SJSA1 (cell line): ENCODE measurements around the gene PTPRD. TPM values are rescaled to one million over a fixed set of nuclear protein-coding genes. Genes with fewer than 3 reads are reported as not detected.

ENCODE experiments used
- DNase-seq, 2 experiments: peaks; one replicate each; pipeline ENCODE4 v3.0.0-alpha.2; 2015 to 2020; ENCODE audit warnings: low spot score in 2 of 2, low read depth in 1 of 2
- H3K27ac ChIP-seq: fragments of 250-450 bp; sonication (Bioruptor Pico); 2 replicates; pipeline ENCODE4 v1.5.1; 2020; ENCODE audit warnings: mild to moderate bottlenecking, moderate library complexity
- H3K27me3 ChIP-seq: fragments of 250-450 bp; sonication (Bioruptor Pico); replicated peaks from 2 replicates; pipeline ENCODE4 v1.5.1; 2020; ENCODE audit warnings: mild to moderate bottlenecking, moderate library complexity
- H3K36me3 ChIP-seq: fragments of 250-450 bp; sonication (Bioruptor Pico); 2 replicates; pipeline ENCODE4 v1.5.1; 2020; ENCODE audit warnings: mild to moderate bottlenecking
- H3K4me1 ChIP-seq: fragments of 250-450 bp; sonication (Bioruptor Pico); replicated peaks from 2 replicates; pipeline ENCODE4 v1.6.1; 2021; ENCODE audit warnings: mild to moderate bottlenecking
- H3K4me3 ChIP-seq: fragments of 250-450 bp; sonication (Bioruptor Pico); 2 replicates; pipeline ENCODE4 v1.5.1; 2020; ENCODE audit warnings: mild to moderate bottlenecking
- H3K9me3 ChIP-seq: fragments of 250-450 bp; sonication (Bioruptor Pico); replicated peaks from 2 replicates; pipeline ENCODE4 v1.5.1; 2020; ENCODE audit warnings: mild to moderate bottlenecking
- total RNA-seq: library from RNA; depleted of rRNA; stranded (reverse); fragments of >200 nt; shearing (Covaris generic); gene quantifications from 2 replicates; pipeline ENCODE4 v1.2.3, GENCODE V29; 2014

The PTPRD gene
- total RNA-seq, 1 experiment from 2014 or later: not detected

GRCh38 chr9:9764821-9765220 is 848.0 kb downstream of the PTPRD start:
- no peaks in the 10 kb centered on the region for H3K4me1 ChIP-seq
- no peaks in the 10 kb centered on the region for H3K9me3 ChIP-seq
- H3K27me3 ChIP-seq: no peaks in the 10 kb centered on the region
- H3K27ac ChIP-seq: no peak overlapping the region
- H3K36me3 ChIP-seq: no peaks in the 10 kb centered on the region
- H3K4me3 ChIP-seq: no peak overlapping the region
- DNase-seq: no peak

GRCh38 chr9:9754186-9754585 is 858.6 kb downstream of the PTPRD start:
- no peaks in the 10 kb centered on the region for H3K27me3 ChIP-seq
- no peaks in the 10 kb centered on the region for H3K9me3 ChIP-seq
- H3K36me3 ChIP-seq: no peaks in the 10 kb centered on the region
- peak in 1 of 2 experiments; percentile 1 for DNase-seq
- no peak overlapping the region for H3K4me3 ChIP-seq
- no peak overlapping the region for H3K27ac ChIP-seq
- peaks cover 6% of the 10 kb centered on the region for H3K4me1 ChIP-seq

- Histone ChIP-seq H3K27ac (no peak overlapping the region), H3K27me3 (no peaks in the 10 kb centered on the region), H3K4me3 (no peak overlapping the region), H3K36me3 (no peaks in the 10 kb centered on the region), H3K4me1 (peaks cover 10% of the 10 kb centered on the region), H3K9me3 (no peaks in the 10 kb centered on the region)
- no peak for DNase-seq
Measured at GRCh38 chr9:9753266-9753665, 859.5 kb downstream of the PTPRD start.

DNA sequence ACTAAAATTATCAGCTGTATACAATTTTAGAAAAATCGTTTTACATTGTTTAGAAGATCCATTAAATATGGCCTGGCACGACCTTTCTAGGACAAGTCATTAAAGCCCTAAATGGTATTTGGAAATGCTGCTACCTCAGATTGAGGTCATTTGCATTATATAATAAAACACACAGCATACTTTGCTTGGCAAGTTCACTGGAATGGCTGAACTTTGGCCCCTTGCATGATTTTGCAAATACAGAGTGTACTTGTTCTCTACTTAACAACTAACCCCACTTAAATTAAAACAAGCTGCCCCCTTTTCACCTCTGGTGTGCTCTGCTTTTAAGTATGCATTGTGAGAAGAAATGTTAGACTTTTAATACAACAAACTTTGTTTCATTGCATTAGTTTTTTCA is 860.1 kb downstream of the PTPRD start:
- no peak overlapping the region for H3K4me3 ChIP-seq
- no peak overlapping the region for H3K27ac ChIP-seq
- no peaks in the 10 kb centered on the region for H3K27me3 ChIP-seq
- H3K4me1 ChIP-seq: peaks cover 13% of the 10 kb centered on the region
- H3K9me3 ChIP-seq: no peaks in the 10 kb centered on the region
- no peaks in the 10 kb centered on the region for H3K36me3 ChIP-seq
- no peak for DNase-seq

DNA sequence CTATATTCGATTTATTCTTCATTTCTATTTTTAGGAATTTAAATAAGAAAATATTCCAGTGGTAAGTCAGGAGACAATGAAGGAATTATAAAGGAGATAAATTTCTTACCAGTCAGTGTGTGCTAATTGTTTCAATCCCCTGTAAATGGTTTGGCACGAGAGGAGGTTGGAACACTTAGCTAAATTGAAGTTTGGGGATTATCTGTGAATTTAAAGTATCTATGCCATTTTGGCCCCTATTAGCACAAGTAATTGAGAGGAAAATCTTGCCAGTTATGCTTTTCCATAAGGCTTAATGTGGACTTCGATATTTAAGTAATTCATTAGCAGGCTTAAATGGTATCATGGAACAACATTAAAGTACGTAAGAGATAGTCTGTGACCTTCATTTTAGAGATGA is 860.8 kb downstream of the PTPRD start:
- H3K4me1 ChIP-seq: peaks cover 16% of the 10 kb centered on the region
- no peaks in the 10 kb centered on the region for H3K27me3 ChIP-seq
- H3K36me3 ChIP-seq: no peaks in the 10 kb centered on the region
- H3K9me3 ChIP-seq: no peaks in the 10 kb centered on the region
- no peak overlapping the region for H3K27ac ChIP-seq
- no peak overlapping the region for H3K4me3 ChIP-seq
- DNase-seq: no peak

- Histone ChIP-seq H3K27ac (no peak overlapping the region), H3K36me3 (no peaks in the 10 kb centered on the region), H3K9me3 (no peaks in the 10 kb centered on the region), H3K4me3 (no peak overlapping the region), H3K27me3 (no peaks in the 10 kb centered on the region), H3K4me1 (peaks cover 16% of the 10 kb centered on the region)
- DNase-seq: no peak
Measured at GRCh38 chr9:9750719-9751118, 862.1 kb downstream of the PTPRD start.

DNA sequence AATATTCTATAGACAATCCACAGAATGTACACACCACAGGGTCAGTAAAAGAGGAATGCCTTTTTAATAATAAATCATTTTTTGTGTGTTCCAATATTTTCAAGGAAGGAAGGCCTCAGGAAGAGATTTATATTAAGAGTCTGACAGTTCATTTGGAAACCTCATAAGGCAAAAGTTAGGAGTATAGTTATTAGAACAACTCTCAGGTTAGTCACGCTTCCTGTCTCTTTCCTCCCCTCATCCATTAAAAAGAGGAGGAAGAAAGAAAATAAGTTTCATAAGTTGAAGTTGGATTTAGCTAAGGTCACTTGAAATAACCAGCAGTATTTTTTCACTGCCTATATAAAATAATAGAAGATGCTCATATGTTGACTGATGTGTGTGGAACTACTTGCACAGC is 863.2 kb downstream of the PTPRD start:
- Histone ChIP-seq H3K4me3 (no peak overlapping the region), H3K36me3 (no peaks in the 10 kb centered on the region), H3K27me3 (no peaks in the 10 kb centered on the region), H3K9me3 (no peaks in the 10 kb centered on the region), H3K27ac (no peak overlapping the region), H3K4me1 (peaks cover 16% of the 10 kb centered on the region)
- DNase-seq: no peak

DNA sequence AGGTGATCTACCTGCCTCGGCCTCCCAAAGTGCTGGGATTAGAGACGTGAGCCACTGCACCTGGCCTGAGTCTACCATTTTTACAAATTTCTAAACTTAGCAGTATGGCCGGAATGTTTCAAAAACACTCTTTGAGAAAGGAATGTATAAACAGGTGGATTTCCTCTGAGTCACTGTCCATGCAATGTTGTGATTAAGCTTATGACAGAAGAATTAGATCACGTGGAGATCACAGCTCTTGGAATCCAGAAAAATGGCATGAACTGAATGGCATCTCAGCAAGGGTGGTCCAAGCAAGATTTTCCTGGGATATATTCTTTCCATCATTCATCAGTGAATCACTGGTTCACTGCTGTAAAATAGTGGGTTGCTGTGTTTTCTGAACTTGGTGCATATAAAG is 865.0 kb downstream of the PTPRD start:
- Histone ChIP-seq H3K27me3 (no peaks in the 10 kb centered on the region), H3K27ac (no peak overlapping the region), H3K4me1 (peaks cover 10% of the 10 kb centered on the region), H3K4me3 (no peak overlapping the region), H3K9me3 (no peaks in the 10 kb centered on the region), H3K36me3 (no peaks in the 10 kb centered on the region)
- peak; percentile 25 to 34 for DNase-seq

DNA sequence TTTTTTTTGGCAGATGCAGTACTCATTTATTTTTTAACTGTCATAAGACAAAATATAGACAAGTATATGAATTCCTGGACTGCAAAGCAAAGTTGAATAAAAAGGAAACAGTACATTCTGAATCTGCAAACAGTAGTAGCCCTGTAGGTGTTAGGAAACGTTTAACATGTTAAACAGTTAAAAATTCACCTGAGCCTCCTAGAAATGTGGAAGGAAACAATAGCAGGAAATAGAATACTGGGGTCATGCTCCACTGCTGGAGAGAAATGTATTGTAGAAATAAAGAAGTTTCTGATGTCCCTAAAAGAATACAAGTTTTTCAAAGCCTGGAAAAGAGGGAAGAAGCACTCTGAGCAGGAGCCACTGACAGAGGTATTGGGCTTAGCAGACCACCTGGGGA is 866.0 kb downstream of the PTPRD start:
- H3K4me3 ChIP-seq: no peak overlapping the region
- no peaks in the 10 kb centered on the region for H3K27me3 ChIP-seq
- H3K4me1 ChIP-seq: peaks cover 10% of the 10 kb centered on the region
- no peaks in the 10 kb centered on the region for H3K36me3 ChIP-seq
- no peaks in the 10 kb centered on the region for H3K9me3 ChIP-seq
- no peak overlapping the region for H3K27ac ChIP-seq
- DNase-seq: no peak

DNA sequence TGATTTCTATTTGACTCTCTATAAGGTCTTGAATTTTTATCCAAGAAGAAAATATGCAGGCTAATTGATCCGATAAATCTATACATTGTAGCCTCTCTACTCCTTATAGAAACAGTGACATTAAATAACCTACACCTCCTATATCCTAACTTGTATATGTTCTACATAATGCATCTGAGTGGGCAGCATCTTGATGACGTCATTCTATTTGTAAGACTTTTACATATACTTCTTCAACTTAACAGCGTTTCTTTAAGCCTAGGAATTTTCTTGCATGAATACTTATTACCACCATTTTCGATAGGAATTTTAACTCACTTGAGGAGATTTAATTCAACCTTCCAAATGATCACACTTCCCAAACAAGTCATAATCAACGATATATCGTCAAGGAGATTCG is 869.0 kb downstream of the PTPRD start:
- H3K4me1 ChIP-seq: peaks cover 10% of the 10 kb centered on the region
- no peak for DNase-seq

GRCh38 chr9:9730174-9730573 is 882.6 kb downstream of the PTPRD start:
- no peak for DNase-seq
- Histone ChIP-seq H3K27ac (no peak overlapping the region), H3K36me3 (no peaks in the 10 kb centered on the region), H3K27me3 (no peaks in the 10 kb centered on the region), H3K4me1 (no peaks in the 10 kb centered on the region), H3K4me3 (no peak overlapping the region), H3K9me3 (no peaks in the 10 kb centered on the region)

More for the DNA sequence above, 869.0 kb downstream of the PTPRD start:
- no peaks in the 10 kb centered on the region for H3K36me3 ChIP-seq
- H3K9me3 ChIP-seq: no peaks in the 10 kb centered on the region
- no peak overlapping the region for H3K27ac ChIP-seq
- no peak overlapping the region for H3K4me3 ChIP-seq
- no peaks in the 10 kb centered on the region for H3K27me3 ChIP-seq

GRCh38 chr9:9729082-9729481 is 883.7 kb downstream of the PTPRD start:
- DNase-seq: no peak
- H3K4me3 ChIP-seq: no peak overlapping the region

GRCh38 chr9:9719373-9720112 is 893.3 kb downstream of the PTPRD start:
- DNase-seq: no peak
- Histone ChIP-seq H3K4me1 (no peaks in the 10 kb centered on the region), H3K9me3 (no peaks in the 10 kb centered on the region), H3K27me3 (no peaks in the 10 kb centered on the region), H3K27ac (no peak overlapping the region), H3K36me3 (no peaks in the 10 kb centered on the region), H3K4me3 (no peak overlapping the region)

More at GRCh38 chr9:9729082-9729481, 883.7 kb downstream of the PTPRD start:
- Histone ChIP-seq H3K36me3 (no peaks in the 10 kb centered on the region), H3K4me1 (no peaks in the 10 kb centered on the region), H3K27me3 (no peaks in the 10 kb centered on the region), H3K9me3 (no peaks in the 10 kb centered on the region), H3K27ac (no peak overlapping the region)

GRCh38 chr9:9718691-9719090 is 894.1 kb downstream of the PTPRD start:
- Histone ChIP-seq H3K4me3 (no peak overlapping the region), H3K27me3 (no peaks in the 10 kb centered on the region), H3K27ac (no peak overlapping the region), H3K36me3 (no peaks in the 10 kb centered on the region), H3K9me3 (no peaks in the 10 kb centered on the region), H3K4me1 (no peaks in the 10 kb centered on the region)
- no peak for DNase-seq

GRCh38 chr9:9679433-9679832 is 933.4 kb downstream of the PTPRD start:
- Histone ChIP-seq H3K9me3 (no peaks in the 10 kb centered on the region), H3K27me3 (no peaks in the 10 kb centered on the region), H3K4me3 (no peak overlapping the region), H3K36me3 (no peaks in the 10 kb centered on the region), H3K4me1 (no peaks in the 10 kb centered on the region), H3K27ac (no peak overlapping the region)
- DNase-seq: no peak
